Lung (tissue), 12 donors: ENCODE results near the gene CSNK2A1. TPM values are rescaled to one million over a fixed set of nuclear protein-coding genes. Genes with fewer than 3 reads are reported as not detected.

Experiments used
- ATAC-seq: fragments of 200-7000 bp; cut with Tn5 transposase; one replicate; pipeline ENCODE4 v1.9.1; 2020; ENCODE audit warnings: moderate number of reproducible peaks; ENCODE audit not compliant: insufficient read depth, low FRiP score
- DNase-seq, 3 donors: peaks; one replicate each; pipeline ENCODE4 v3.0.0-alpha.2; 2013 to 2017
- H3K27ac ChIP-seq, 2 donors: one replicate each; pipeline ENCODE4 v1.5.1; 2013; ENCODE audit warnings: mild to moderate bottlenecking in 2 of 2, moderate library complexity in 2 of 2, control low read depth in 1 of 2, inconsistent platforms in 1 of 2, low read depth in 1 of 2, low read length in 1 of 2
- H3K27me3 ChIP-seq, 3 donors: one replicate each; pipeline ENCODE4 v1.5.1; 2013; ENCODE audit warnings: low read length in 2 of 3; ENCODE audit not compliant: control insufficient read depth in 3 of 3, insufficient read depth in 3 of 3
- H3K36me3 ChIP-seq, 4 donors: one replicate each; pipeline ENCODE4 v1.5.1; 2013; ENCODE audit warnings: low read length in 4 of 4, mild to moderate bottlenecking in 1 of 4, moderate library complexity in 1 of 4; ENCODE audit not compliant: control insufficient read depth in 4 of 4, insufficient read depth in 4 of 4
- H3K4me1 ChIP-seq, 5 donors: one replicate each; pipeline ENCODE4 v1.5.1; 2013; ENCODE audit warnings: low read length in 5 of 5, mild to moderate bottlenecking in 2 of 5, moderate library complexity in 1 of 5; ENCODE audit not compliant: control insufficient read depth in 5 of 5, insufficient read depth in 5 of 5
- H3K4me3 ChIP-seq: one replicate; pipeline ENCODE4 v1.5.1; 2013; ENCODE audit warnings: mild to moderate bottlenecking, control low read depth, moderate library complexity
- H3K9ac ChIP-seq, 2 donors: one replicate each; pipeline ENCODE4 v1.5.1; 2013; ENCODE audit warnings: low read length in 2 of 2, control low read depth in 1 of 2; ENCODE audit not compliant: insufficient read depth in 1 of 2
- H3K9me3 ChIP-seq, 4 donors: one replicate each; pipeline ENCODE4 v1.5.1; 2013; ENCODE audit warnings: low read length in 3 of 4, mild to moderate bottlenecking in 1 of 4, moderate library complexity in 1 of 4; ENCODE audit not compliant: control insufficient read depth in 4 of 4, insufficient read depth in 3 of 4
- CTCF ChIP-seq: IDR thresholded peaks from 2 replicates; pipeline ENCODE4 v1.5.1; 2012; ENCODE audit warnings: mild to moderate bottlenecking; ENCODE audit errors: control extremely low read depth, extremely low read depth
- WGBS, 2 donors: extraction: QIAGEN DNeasy Blood & Tissue Kit; methylation state at CpG; one replicate each; pipeline ENCODE4 v1.1.7; 2013; 5-methylcytosine and 5-hydroxymethylcytosine counted together
- polyA plus RNA-seq, 2 donors: library from polyadenylated mRNA; stranded (reverse); fragments of 200-250 nt; gene quantifications; one replicate each; pipeline ENCODE4 v1.2.1, GENCODE V29; 2013
- total RNA-seq, 2 donors: library from RNA; depleted of rRNA in 1 of 2; stranded (reverse); fragments of >200 nt in 1 of 2; gene quantifications; one replicate each; pipeline ENCODE4 v1.2.1, GENCODE V29; 2014 to 2021
- donor health status: control.
- donor health status: control.
- donor health status: Bipolar disorder and iron deficiency.
- donor health status: healthy.
- donor health status: DM: yes; HTN: yes; CAD: no.

CSNK2A1 gene
- total and polyA plus RNA-seq, 4 donors = 20.5 to 186 (median 60.7) TPM

GRCh38 chr20:481167-481566 lies 62.4 kb downstream of the CSNK2A1 start:
- DNase-seq (no peak), ATAC-seq (no peak)
- WGBS, 2 donors = 44 to 94% methylated on average over 1 of the region's 1 CpG
- H3K27ac ChIP-seq = no peak overlapping the region
- no peak for TF ChIP-seq CTCF
- no peaks in the 10 kb centered on the region for H3K9me3 ChIP-seq
- H3K27me3 ChIP-seq = no peaks in the 10 kb centered on the region
- peaks cover 21 to 41% (median 29%) of the 10 kb centered on the region in 4 donors for H3K36me3 ChIP-seq
- H3K9ac ChIP-seq = no peak overlapping the region
- H3K4me3 ChIP-seq = no peak overlapping the region
- peaks cover 0 to 2% (median 0%) of the 10 kb centered on the region in 5 donors for H3K4me1 ChIP-seq

- TF ChIP-seq CTCF = no peak
- no peak for DNase-seq
- H3K36me3 ChIP-seq = peaks cover 16 to 35% (median 22%) of the 10 kb centered on the region in 4 donors
- no peak overlapping the region for H3K27ac ChIP-seq
- WGBS, 2 donors = 62 to 75% methylated on average over 3 of the region's 3 CpGs
- no peaks in the 10 kb centered on the region for H3K9me3 ChIP-seq
- ATAC-seq = no peak
- no peak overlapping the region for H3K4me3 ChIP-seq
- H3K4me1 ChIP-seq = peaks cover 0 to 3% (median 0%) of the 10 kb centered on the region in 5 donors
- no peaks in the 10 kb centered on the region for H3K27me3 ChIP-seq
- H3K9ac ChIP-seq = no peak overlapping the region
Measured at GRCh38 chr20:480044-480443, 63.5 kb downstream of the CSNK2A1 start.

- no peaks in the 10 kb centered on the region for H3K27me3 ChIP-seq
- H3K4me1 ChIP-seq = peaks cover 0 to 4% (median 0%) of the 10 kb centered on the region in 5 donors
- H3K9ac ChIP-seq = no peak overlapping the region
- H3K27ac ChIP-seq = no peak overlapping the region
- TF ChIP-seq CTCF = no peak
- H3K36me3 ChIP-seq = peaks cover 16 to 35% (median 21%) of the 10 kb centered on the region in 4 donors
- ATAC-seq (no peak), DNase-seq (no peak)
- no peaks in the 10 kb centered on the region for H3K9me3 ChIP-seq
- H3K4me3 ChIP-seq = no peak overlapping the region
- WGBS, 2 donors = 59 to 86% methylated on average over 2 of the region's 2 CpGs
Measured at GRCh38 chr20:479487-479886, 64.1 kb downstream of the CSNK2A1 start.

GRCh38 chr20:478949-479429 lies 64.6 kb downstream of the CSNK2A1 start:
- H3K4me3 ChIP-seq = no peak overlapping the region
- H3K27me3 ChIP-seq = no peaks in the 10 kb centered on the region
- no peaks in the 10 kb centered on the region for H3K9me3 ChIP-seq
- no peak overlapping the region for H3K27ac ChIP-seq
- DNase-seq = peak; percentile 22 to 84 (median 83)
- peaks cover 0 to 4% (median 0%) of the 10 kb centered on the region in 5 donors for H3K4me1 ChIP-seq
- WGBS, 2 donors = 56 to 59% methylated on average over 3 of the region's 3 CpGs
- H3K9ac ChIP-seq = no peak overlapping the region
- ATAC-seq = no peak
- H3K36me3 ChIP-seq = peaks cover 15 to 35% (median 20%) of the 10 kb centered on the region in 4 donors
- peak; percentile 55 for TF ChIP-seq CTCF
